ENCODE results near the gene P2RX2. TPM values are rescaled to one million over a fixed set of nuclear protein-coding genes. Genes with fewer than 3 reads are reported as not detected.
"Not testable (repeated sequence)": the region's sequence is repeated elsewhere in the genome, so short reads cannot be mapped to it uniquely, and the experiment has no call there.

Gene P2RX2
- total and polyA plus RNA-seq, 5 donors = not detected

GRCh38 chr12:132593938-132594358 lies 24.6 kb upstream of the P2RX2 start:
- no peaks in the 10 kb centered on the region for H3K27me3 ChIP-seq (ENCODE audit: control insufficient read depth, insufficient read depth)
- H3K4me3 ChIP-seq (ENCODE audit: low read length) = no peak overlapping the region

DNA sequence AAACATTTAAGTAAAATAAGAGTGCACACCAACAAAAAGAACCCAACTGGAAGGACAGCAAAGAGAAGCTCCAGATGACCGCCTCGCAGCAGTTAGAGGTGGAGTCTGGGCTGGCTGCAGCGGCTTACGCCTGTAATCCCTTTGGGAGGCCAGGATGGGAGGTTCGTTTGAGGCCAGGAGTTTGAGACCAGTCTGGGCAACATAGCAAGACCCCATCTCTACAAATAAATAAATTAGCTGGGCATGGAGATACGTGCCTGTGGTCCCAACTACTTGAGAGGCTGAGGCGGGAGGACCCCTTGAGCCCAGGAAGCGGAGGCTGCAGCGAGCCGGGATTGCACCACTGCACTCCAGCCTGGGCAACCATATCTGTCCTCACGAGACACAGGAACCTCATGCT lies 23.4 kb upstream of the P2RX2 start:
- 81% methylated on average over 11 of the region's 11 CpGs for WGBS
- Histone ChIP-seq H3K4me1 (ENCODE audit: control insufficient read depth, insufficient read depth, low read length) (peaks cover 2% of the 10 kb centered on the region), H3K27me3 (ENCODE audit: control insufficient read depth, insufficient read depth) (no peaks in the 10 kb centered on the region), H3K4me3 (ENCODE audit: low read length) (no peak overlapping the region), H3K27ac (ENCODE audit: low read length) (no peak overlapping the region), H3K9me3 (ENCODE audit: control insufficient read depth, low read length) (no peaks in the 10 kb centered on the region)
- ATAC-seq (no peak), DNase-seq (peak in 2 of 3 donors; percentile 16 to 22)
- intact Hi-C loops (cut with DNase I) = loop anchor here in 1 of 4 donors (10.0 kb wide), 1 partner anchor 100 kb away; the partner anchor contains the start of gene FBRSL1

More at GRCh38 chr12:132593938-132594358, 24.6 kb upstream of the P2RX2 start:
- Histone ChIP-seq H3K27ac (ENCODE audit: low read length) (no peak overlapping the region), H3K9me3 (ENCODE audit: control insufficient read depth, low read length) (no peaks in the 10 kb centered on the region), H3K4me1 (ENCODE audit: control insufficient read depth, insufficient read depth, low read length) (peaks cover 2% of the 10 kb centered on the region)
- DNase-seq = peak; percentile 92 to 95 (median 93)
- ATAC-seq = peak; percentile 94 to 98
- WGBS = 16% methylated on average over 11 of the region's 11 CpGs
- intact Hi-C loops (cut with DNase I) = loop anchor here in 1 of 4 donors (10.0 kb wide), 1 partner anchor 99 kb away; the partner anchor contains the start of gene FBRSL1

- intact Hi-C loops (cut with DNase I) = loop anchor here in 1 of 4 donors (10.0 kb wide), 1 partner anchor 101 kb away; the partner anchor contains the start of gene FBRSL1
- ATAC-seq (peak in 1 of 2 donors; percentile 4), DNase-seq (peak in 2 of 3 donors; percentile 53 to 57)
- no peak overlapping the region for H3K4me3 ChIP-seq (ENCODE audit: low read length)
- no peaks in the 10 kb centered on the region for H3K9me3 ChIP-seq (ENCODE audit: control insufficient read depth, low read length)
- WGBS = 56% methylated on average over 18 of the region's 18 CpGs
- H3K27me3 ChIP-seq (ENCODE audit: control insufficient read depth, insufficient read depth) = no peaks in the 10 kb centered on the region
- H3K27ac ChIP-seq (ENCODE audit: low read length) = peak overlapping the region; percentile 43
- peaks cover 2% of the 10 kb centered on the region for H3K4me1 ChIP-seq (ENCODE audit: control insufficient read depth, insufficient read depth, low read length)
Measured at GRCh38 chr12:132596016-132596415, 22.6 kb upstream of the P2RX2 start.

DNA sequence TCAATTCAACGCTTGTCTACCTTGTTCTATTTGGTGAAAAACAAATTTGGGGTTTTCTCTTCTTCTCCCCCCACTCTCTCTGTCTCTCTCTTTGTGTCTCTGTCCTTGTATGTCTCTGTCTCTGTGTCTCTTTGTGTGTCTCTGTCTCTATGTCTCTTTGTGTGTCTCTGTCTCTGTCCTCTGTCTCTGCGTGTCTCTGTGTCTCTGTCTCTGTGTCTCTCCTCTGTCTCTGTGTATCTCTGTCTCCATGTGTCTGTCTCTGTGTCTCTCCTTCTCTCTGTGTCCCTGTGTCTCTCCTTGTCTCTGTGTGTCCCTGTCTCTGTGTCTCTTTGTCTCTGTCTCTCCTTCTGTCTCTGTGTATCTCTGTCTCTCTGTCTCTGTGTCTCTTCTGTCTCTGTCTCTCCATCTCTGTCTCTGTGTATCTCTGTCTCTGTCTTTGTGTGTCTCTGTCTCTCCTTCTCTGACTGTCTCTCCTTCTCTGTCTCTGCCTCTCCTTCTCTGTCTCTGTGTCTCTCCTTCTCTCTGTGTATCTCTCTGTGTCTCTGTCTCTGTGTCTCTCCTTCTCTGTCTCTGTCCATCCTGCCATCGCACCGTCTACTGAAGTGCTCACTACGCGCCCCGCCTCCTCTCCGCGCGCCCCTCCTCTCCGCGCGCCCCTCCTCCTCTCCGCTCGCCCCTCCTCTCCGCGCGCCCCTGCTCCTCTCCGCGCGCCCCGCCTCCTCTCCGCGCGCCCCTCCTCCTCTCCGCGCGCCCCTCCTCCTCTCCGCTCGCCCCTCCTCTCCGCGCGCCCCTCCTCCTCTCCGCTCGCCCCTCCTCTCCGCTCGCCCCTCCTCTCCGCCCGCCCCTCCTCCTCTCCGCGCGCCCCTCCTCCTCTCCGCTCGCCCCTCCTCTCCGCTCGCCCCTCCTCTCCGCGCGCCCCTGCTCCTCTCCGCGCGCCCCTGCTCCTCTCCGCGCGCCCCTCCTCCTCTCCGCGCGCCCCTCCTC lies 21.0 kb upstream of the P2RX2 start:
- peak in 1 of 2 donors; percentile 30 for ATAC-seq
- Histone ChIP-seq H3K27ac (ENCODE audit: low read length) (peak overlapping the region; percentile 54), H3K4me3 (ENCODE audit: low read length) (peak overlapping the region; percentile 33), H3K4me1 (ENCODE audit: control insufficient read depth, insufficient read depth, low read length) (peaks cover 2% of the 10 kb centered on the region), H3K27me3 (ENCODE audit: control insufficient read depth, insufficient read depth) (no peaks in the 10 kb centered on the region), H3K9me3 (ENCODE audit: control insufficient read depth, low read length) (no peaks in the 10 kb centered on the region)
- intact Hi-C loops (cut with DNase I) = loop anchor here in 1 of 4 donors (10.0 kb wide), 1 partner anchor 103 kb away; the partner anchor contains the start of gene FBRSL1
- WGBS = 3% methylated on average over 54 of the region's 58 CpGs
- DNase-seq = peak in 2 of 3 donors; percentile 81 to 82

GRCh38 chr12:132599502-132599901 lies 19.1 kb upstream of the P2RX2 start:
- not testable (repeated sequence) for H3K9me3 ChIP-seq (ENCODE audit: control insufficient read depth, low read length); H3K27me3 ChIP-seq (ENCODE audit: control insufficient read depth, insufficient read depth); H3K4me1 ChIP-seq (ENCODE audit: control insufficient read depth, insufficient read depth, low read length); H3K27ac ChIP-seq (ENCODE audit: low read length); H3K4me3 ChIP-seq (ENCODE audit: low read length); ATAC-seq
- intact Hi-C loops (cut with DNase I) = loop anchor here in 1 of 4 donors (10.0 kb wide), 1 partner anchor 105 kb away; the partner anchor contains the start of gene FBRSL1
- peak in 1 of 3 donors; percentile 38 for DNase-seq
- WGBS = 86% methylated on average over 6 of the region's 6 CpGs

DNA sequence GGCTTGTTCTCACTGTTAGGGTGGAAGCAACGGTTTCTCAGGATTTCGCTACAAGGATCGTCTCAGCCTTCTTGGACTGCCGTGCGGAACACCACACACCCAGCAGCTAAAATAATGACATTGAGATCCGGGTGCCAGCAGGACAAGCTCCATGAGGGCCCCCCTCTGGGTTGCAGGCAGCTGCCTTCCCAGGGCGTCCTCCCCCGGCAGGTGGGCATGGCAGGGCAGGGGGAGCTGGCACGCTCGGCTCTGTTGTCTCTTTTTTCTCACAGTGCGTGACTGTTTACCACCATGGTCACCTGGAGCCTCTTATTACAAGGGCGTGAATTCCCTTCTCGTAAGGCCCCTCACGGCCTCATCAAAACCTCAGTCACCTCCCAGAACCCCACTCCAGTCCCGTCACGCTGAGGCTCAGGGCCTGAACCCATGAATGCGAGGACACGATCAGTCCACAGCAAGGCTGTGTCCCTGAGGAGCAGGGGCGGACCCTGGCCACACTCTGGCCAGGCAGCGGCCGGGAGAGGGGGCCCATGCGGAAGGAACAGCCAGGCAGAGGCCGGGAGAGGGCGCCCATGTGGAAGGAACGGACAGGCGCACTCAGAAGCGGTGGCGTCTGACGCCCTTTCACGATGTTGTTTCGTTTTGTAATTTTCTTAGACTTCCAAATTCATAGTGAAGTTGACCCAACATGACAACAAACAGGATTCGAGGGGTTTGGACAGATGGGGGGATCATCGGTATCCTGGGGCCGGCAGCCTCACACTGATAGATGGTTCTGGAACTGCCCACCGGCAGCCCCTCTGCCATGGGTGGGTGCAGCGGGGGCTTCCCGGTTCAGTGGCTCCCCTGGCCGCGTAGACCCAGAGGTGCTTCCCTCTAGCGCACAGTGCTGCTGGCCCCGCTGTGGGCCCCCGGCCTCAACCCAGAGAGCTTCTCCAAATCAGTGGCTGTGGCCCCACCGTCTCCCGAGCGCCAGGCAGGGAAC lies 18.2 kb upstream of the P2RX2 start:
- no peak overlapping the region for H3K27ac ChIP-seq (ENCODE audit: low read length)
- H3K9me3 ChIP-seq (ENCODE audit: control insufficient read depth, low read length) = no peaks in the 10 kb centered on the region
- H3K4me1 ChIP-seq (ENCODE audit: control insufficient read depth, insufficient read depth, low read length) = peaks cover 2% of the 10 kb centered on the region
- intact Hi-C loops (cut with DNase I) = no loop called here
- peak overlapping the region; percentile 24 for H3K4me3 ChIP-seq (ENCODE audit: low read length)
- WGBS = 36% methylated on average over 45 of the region's 45 CpGs
- ATAC-seq = peak; percentile 70 to 71
- peak; percentile 78 to 92 (median 91) for DNase-seq
- H3K27me3 ChIP-seq (ENCODE audit: control insufficient read depth, insufficient read depth) = no peaks in the 10 kb centered on the region

GRCh38 chr12:132601171-132601883 lies 17.2 kb upstream of the P2RX2 start:
- intact Hi-C loops (cut with DNase I) = no loop called here
- H3K9me3 ChIP-seq (ENCODE audit: control insufficient read depth, low read length) = no peaks in the 10 kb centered on the region
- H3K4me1 ChIP-seq (ENCODE audit: control insufficient read depth, insufficient read depth, low read length) = peaks cover 2% of the 10 kb centered on the region
- no peaks in the 10 kb centered on the region for H3K27me3 ChIP-seq (ENCODE audit: control insufficient read depth, insufficient read depth)
- no peak overlapping the region for H3K27ac ChIP-seq (ENCODE audit: low read length)
- no peak overlapping the region for H3K4me3 ChIP-seq (ENCODE audit: low read length)
- DNase-seq (peak in 2 of 3 donors; percentile 53 to 66), ATAC-seq (no peak)
- 78% methylated on average over 31 of the region's 31 CpGs for WGBS

DNA sequence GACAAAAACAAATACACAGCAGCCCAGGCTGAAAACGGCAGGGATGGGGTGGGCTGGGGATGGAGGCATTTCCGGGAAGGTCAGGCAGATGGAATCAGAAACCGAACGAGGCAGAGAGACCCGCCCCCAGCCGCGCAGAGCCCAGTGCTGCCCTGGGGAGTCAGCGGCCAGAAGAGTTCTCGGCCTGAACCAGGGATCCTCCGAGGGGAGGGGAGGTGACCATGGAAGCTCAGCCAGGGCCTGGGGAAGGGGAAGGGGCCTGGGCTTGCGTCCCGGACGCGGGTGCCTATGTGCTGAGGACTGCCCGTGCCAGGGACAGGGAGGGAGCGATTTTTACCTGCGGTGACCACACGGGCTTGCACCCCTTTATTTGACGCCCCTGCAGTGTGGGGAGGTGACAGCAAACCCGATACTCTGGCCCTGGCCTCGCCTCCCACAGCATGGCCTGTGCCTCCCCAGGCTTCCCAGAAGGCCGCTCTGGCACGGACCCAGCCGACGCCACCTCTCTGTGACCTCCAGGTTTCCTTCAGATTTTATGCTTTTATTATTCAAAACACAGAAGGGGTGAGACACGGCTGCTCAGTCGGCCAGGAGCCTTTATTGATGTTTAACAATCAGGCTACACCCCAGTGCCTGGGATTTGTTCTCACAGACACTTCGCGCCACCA lies 15.9 kb upstream of the P2RX2 start:
- ATAC-seq (peak in 1 of 2 donors; percentile 13), DNase-seq (peak in 2 of 3 donors; percentile 68 to 76)
- H3K27ac ChIP-seq (ENCODE audit: low read length) = no peak overlapping the region
- H3K4me3 ChIP-seq (ENCODE audit: low read length) = no peak overlapping the region
- intact Hi-C loops (cut with DNase I) = no loop called here
- no peaks in the 10 kb centered on the region for H3K4me1 ChIP-seq (ENCODE audit: control insufficient read depth, insufficient read depth, low read length)
- H3K9me3 ChIP-seq (ENCODE audit: control insufficient read depth, low read length) = no peaks in the 10 kb centered on the region
- 48% methylated on average over 29 of the region's 29 CpGs for WGBS
- H3K27me3 ChIP-seq (ENCODE audit: control insufficient read depth, insufficient read depth) = no peaks in the 10 kb centered on the region

- Histone ChIP-seq H3K9me3 (ENCODE audit: control insufficient read depth, low read length) (no peaks in the 10 kb centered on the region), H3K27me3 (ENCODE audit: control insufficient read depth, insufficient read depth) (no peaks in the 10 kb centered on the region), H3K4me3 (ENCODE audit: low read length) (peak overlapping the region; percentile 30), H3K4me1 (ENCODE audit: control insufficient read depth, insufficient read depth, low read length) (no peaks in the 10 kb centered on the region), H3K27ac (ENCODE audit: low read length) (peak overlapping the region; percentile 23)
- ATAC-seq (peak; percentile 29 to 34), DNase-seq (peak in 2 of 3 donors; percentile 50 to 69)
- WGBS = 37% methylated on average over 67 of the region's 67 CpGs
- intact Hi-C loops (cut with DNase I) = no loop called here
Measured at GRCh38 chr12:132603240-132604150, 15.1 kb upstream of the P2RX2 start.

Measured in right cardiac atrium (tissue), 5 donors.